Testis (tissue), 2 donors: Measurements from ENCODE around the gene RFX2.

Experiments used
- POLR2A ChIP-seq: fragments of 450-650 bp; IDR thresholded peaks from one replicate; pipeline ENCODE4 v1.6.1; 2017; ENCODE audit warnings: antibody characterized with exemption, mild to moderate bottlenecking, moderate library complexity
- TF ChIP-seq, protein P1 (sequence below), 3 experiments: fragments of 450-650 bp in 2 of 3; fragments of 200-600 bp in 1 of 3; sonication (generic) in 1 of 3; IDR thresholded peaks; one replicate each; pipeline ENCODE4 v1.5.1; 2016 to 2019; ENCODE audit warnings: antibody characterized with exemption in 3 of 3, mild to moderate bottlenecking in 2 of 3, moderate library complexity in 1 of 3

DNA sequence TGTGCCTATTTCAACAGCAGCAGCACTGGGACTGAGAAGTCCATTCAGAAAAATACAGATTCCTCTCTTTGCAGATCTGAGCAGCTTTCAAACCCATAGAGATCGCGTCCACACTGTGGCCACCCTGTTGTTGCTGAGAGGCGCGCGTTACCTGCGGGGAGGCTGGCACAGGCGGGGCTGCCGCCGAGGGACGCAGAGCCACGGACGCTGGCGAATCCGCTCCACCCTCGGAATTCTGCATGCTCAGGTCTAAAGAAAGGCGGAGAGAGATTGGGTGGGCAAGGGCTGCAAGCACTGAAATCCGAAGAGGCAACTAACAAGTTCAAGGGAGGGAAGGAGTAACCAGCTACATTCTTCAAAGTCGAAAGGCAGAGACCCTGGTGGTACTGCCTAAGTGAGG lies 63.0 kb downstream of the RFX2 start:
- TF ChIP-seq, protein P1, sequence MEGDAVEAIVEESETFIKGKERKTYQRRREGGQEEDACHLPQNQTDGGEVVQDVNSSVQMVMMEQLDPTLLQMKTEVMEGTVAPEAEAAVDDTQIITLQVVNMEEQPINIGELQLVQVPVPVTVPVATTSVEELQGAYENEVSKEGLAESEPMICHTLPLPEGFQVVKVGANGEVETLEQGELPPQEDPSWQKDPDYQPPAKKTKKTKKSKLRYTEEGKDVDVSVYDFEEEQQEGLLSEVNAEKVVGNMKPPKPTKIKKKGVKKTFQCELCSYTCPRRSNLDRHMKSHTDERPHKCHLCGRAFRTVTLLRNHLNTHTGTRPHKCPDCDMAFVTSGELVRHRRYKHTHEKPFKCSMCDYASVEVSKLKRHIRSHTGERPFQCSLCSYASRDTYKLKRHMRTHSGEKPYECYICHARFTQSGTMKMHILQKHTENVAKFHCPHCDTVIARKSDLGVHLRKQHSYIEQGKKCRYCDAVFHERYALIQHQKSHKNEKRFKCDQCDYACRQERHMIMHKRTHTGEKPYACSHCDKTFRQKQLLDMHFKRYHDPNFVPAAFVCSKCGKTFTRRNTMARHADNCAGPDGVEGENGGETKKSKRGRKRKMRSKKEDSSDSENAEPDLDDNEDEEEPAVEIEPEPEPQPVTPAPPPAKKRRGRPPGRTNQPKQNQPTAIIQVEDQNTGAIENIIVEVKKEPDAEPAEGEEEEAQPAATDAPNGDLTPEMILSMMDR (IDR thresholded peaks at IDR 0.05): no peak
- TF ChIP-seq POLR2A: no peak
